Right cardiac atrium (tissue), 5 donors: ENCODE measurements around the gene ALKBH5. TPM values are rescaled to one million over a fixed set of nuclear protein-coding genes. Genes with fewer than 3 reads are reported as not detected.

Source experiments
- polyA plus RNA-seq: library from polyadenylated mRNA; stranded (reverse); fragments of 200-250 nt; gene quantifications from one replicate; pipeline ENCODE4 v1.2.3, GENCODE V29; 2013
- total RNA-seq, 4 donors: library from RNA; stranded (reverse); fragmentation: NEBNext Ultra II Directional; extraction: Animal tissue kit (Norgen Biotek cat#: 25700); gene quantifications; one replicate each; pipeline ENCODE4 v1.2.1, GENCODE V29; 2021
- donor health status: healthy with polysubstance abuse.
- donor health status: DM: no; HTN: yes; CAD: no.
- donor health status: DM: no; HTN: no; CAD: no.
- donor health status: DM: no; HTN: yes; CAD: no; lungs with severe emphysema.
- donor health status: DM: yes; HTN: yes; CAD: no.

Gene ALKBH5
- total and polyA plus RNA-seq, 5 donors = 112 to 195 (median 183) TPM

Other genes with a start within 250 kb of the ALKBH5 start
- gene TOM1L2, start 211.4 kb upstream of the ALKBH5 start, total RNA-seq = 100 to 1,000 TPM; 196 to 248 (median 227) TPM
- 176 TPM for gene TOM1L2, start 211.4 kb upstream of the ALKBH5 start, polyA plus RNA-seq
- 1 to 10 TPM; 1.4 to 3.2 (median 2.3) TPM for gene DRC3, start 211.0 kb upstream of the ALKBH5 start, total RNA-seq
- 1.5 TPM for gene DRC3, start 211.0 kb upstream of the ALKBH5 start, polyA plus RNA-seq
- gene ATPAF2, start 144.7 kb upstream of the ALKBH5 start, total RNA-seq = 10 to 100 TPM; 22.0 to 31.6 (median 29.3) TPM
- gene ATPAF2, start 144.7 kb upstream of the ALKBH5 start, polyA plus RNA-seq = 33.6 TPM
- 10 to 100 TPM; 13.8 to 20.7 (median 15.5) TPM for gene GID4, start 144.4 kb upstream of the ALKBH5 start, total RNA-seq
- gene GID4, start 144.4 kb upstream of the ALKBH5 start, polyA plus RNA-seq = 8.1 TPM
- 10 to 100 TPM; 20.1 to 22.3 (median 21.5) TPM for gene DRG2, start 95.9 kb upstream of the ALKBH5 start, total RNA-seq
- gene DRG2, start 95.9 kb upstream of the ALKBH5 start, polyA plus RNA-seq = 22.1 TPM
- gene MYO15A, start 75.1 kb upstream of the ALKBH5 start, total RNA-seq = under 1 TPM; 0.34 to 0.67 (median 0.53) TPM
- 0.63 TPM for gene MYO15A, start 75.1 kb upstream of the ALKBH5 start, polyA plus RNA-seq
- 10 to 100 TPM; 11.2 to 13.9 (median 12.6) TPM for gene LLGL1, start 41.8 kb downstream of the ALKBH5 start, total RNA-seq
- 8.6 TPM for gene LLGL1, start 41.8 kb downstream of the ALKBH5 start, polyA plus RNA-seq
- 100 to 1,000 TPM; 176 to 217 (median 194) TPM for gene FLII, start 74.9 kb downstream of the ALKBH5 start, total RNA-seq
- gene FLII, start 74.9 kb downstream of the ALKBH5 start, polyA plus RNA-seq = 166 TPM
- 10 to 100 TPM; 17.6 to 20.7 (median 19.6) TPM for gene MIEF2, start 76.8 kb downstream of the ALKBH5 start, total RNA-seq
- gene MIEF2, start 76.8 kb downstream of the ALKBH5 start, polyA plus RNA-seq = 13.1 TPM
- gene TOP3A, start 131.2 kb downstream of the ALKBH5 start, total RNA-seq = 10 to 100 TPM; 10.6 to 14.9 (median 12.7) TPM
- gene TOP3A, start 131.2 kb downstream of the ALKBH5 start, polyA plus RNA-seq = 8.9 TPM
- gene SMCR8, start 131.5 kb downstream of the ALKBH5 start, total RNA-seq = 10 to 100 TPM; 10.7 to 13.3 (median 11.7) TPM
- 5.3 TPM for gene SMCR8, start 131.5 kb downstream of the ALKBH5 start, polyA plus RNA-seq
- 1 to 10 TPM; 7.3 to 9.9 (median 8.7) TPM for gene SHMT1, start 179.7 kb downstream of the ALKBH5 start, total RNA-seq
- 6.4 TPM for gene SHMT1, start 179.7 kb downstream of the ALKBH5 start, polyA plus RNA-seq
- gene EVPLL, start 193.9 kb downstream of the ALKBH5 start, total RNA-seq = not detected
- not detected for gene EVPLL, start 193.9 kb downstream of the ALKBH5 start, polyA plus RNA-seq